GM23338 (cell line): ENCODE data around the gene MYORG. TPM values are rescaled to one million over a fixed set of nuclear protein-coding genes. Genes with fewer than 3 reads are reported as not detected.

Experiments used
- ATAC-seq: fragments of 200-7000 bp; cut with Tn5 transposase; 3 replicates; pipeline ENCODE4 v1.9.1; 2020
- DNase-seq: peaks from one replicate; pipeline ENCODE4 v3.0.0-alpha.2; 2015; ENCODE audit warnings: low spot score
- H2AFZ ChIP-seq: fragments of 200-600 bp; sonication (generic); 2 replicates; pipeline ENCODE4 v1.8.0; 2016; ENCODE audit warnings: antibody characterized with exemption, mild to moderate bottlenecking, moderate library complexity
- H3F3A ChIP-seq: fragments of 200-600 bp; sonication (generic); replicated peaks from 2 replicates; pipeline ENCODE4 v1.8.0; 2017; ENCODE audit warnings: antibody characterized with exemption, mixed run types, low read depth
- H3K27ac ChIP-seq: fragments of 200-600 bp; sonication (generic); 2 replicates; pipeline ENCODE4 v1.6.1; 2016; ENCODE audit warnings: low read depth
- H3K27me3 ChIP-seq: fragments of 200-600 bp; sonication (generic); 2 replicates; pipeline ENCODE4 v1.8.0; 2016; ENCODE audit warnings: mild to moderate bottlenecking, mixed run types, moderate library complexity; ENCODE audit not compliant: insufficient read depth
- H3K36me3 ChIP-seq: fragments of 200-600 bp; sonication (generic); 2 replicates; pipeline ENCODE4 v1.8.0; 2016; ENCODE audit warnings: mild to moderate bottlenecking; ENCODE audit not compliant: insufficient read depth
- H3K4me1 ChIP-seq: fragments of 200-600 bp; sonication (generic); 2 replicates; pipeline ENCODE4 v1.8.0; 2016; ENCODE audit warnings: mild to moderate bottlenecking, moderate library complexity; ENCODE audit not compliant: insufficient read depth
- H3K4me2 ChIP-seq: fragments of 200-600 bp; sonication (generic); 2 replicates; pipeline ENCODE4 v1.7.1; 2017; ENCODE audit warnings: mixed run types
- H3K4me3 ChIP-seq: fragments of 200-600 bp; sonication (generic); 2 replicates; pipeline ENCODE4 v1.6.1; 2016; ENCODE audit warnings: mixed run types
- H3K79me2 ChIP-seq: fragments of 200-600 bp; sonication (generic); replicated peaks from 2 replicates; pipeline ENCODE4 v1.8.0; 2017; ENCODE audit warnings: mild to moderate bottlenecking; ENCODE audit not compliant: insufficient read depth
- H3K9me2 ChIP-seq: fragments of 200-600 bp; sonication (generic); 2 replicates; pipeline ENCODE4 v1.8.0; 2017; ENCODE audit not compliant: insufficient read depth
- H4K20me1 ChIP-seq: fragments of 200-600 bp; sonication (generic); replicated peaks from 2 replicates; pipeline ENCODE4 v1.8.0; 2017; ENCODE audit warnings: mild to moderate bottlenecking; ENCODE audit not compliant: insufficient read depth
- H3K27ac Mint-ChIP-seq: 2 replicates; pipeline ENCODE4 v1.8.0; 2020; ENCODE audit warnings: inconsistent platforms, mild to moderate bottlenecking, moderate library complexity, mixed read lengths
- H3K27me3 Mint-ChIP-seq: 3 replicates; pipeline ENCODE4 v1.8.0; 2022; ENCODE audit warnings: low read depth, mild to moderate bottlenecking, moderate library complexity, mixed read lengths, inconsistent platforms; ENCODE audit not compliant: insufficient read depth, poor library complexity
- H3K36me3 Mint-ChIP-seq: 3 replicates; pipeline ENCODE4 v1.8.0; 2021; ENCODE audit warnings: low read depth, mild to moderate bottlenecking, inconsistent platforms, moderate library complexity, mixed read lengths
- H3K4me1 Mint-ChIP-seq: 3 replicates; pipeline ENCODE4 v1.8.0; 2020; ENCODE audit warnings: mild to moderate bottlenecking, inconsistent platforms, mixed read lengths
- H3K4me3 Mint-ChIP-seq: 3 replicates; pipeline ENCODE4 v1.8.0; 2021; ENCODE audit warnings: moderate library complexity, mild to moderate bottlenecking, inconsistent platforms, mixed read lengths
- H3K9me3 Mint-ChIP-seq: 3 replicates; pipeline ENCODE4 v1.8.0; 2020; ENCODE audit warnings: moderate library complexity, mild to moderate bottlenecking, inconsistent platforms, mixed read lengths
- CREB1 ChIP-seq: fragments of 250-450 bp; sonication (Bioruptor Pico); IDR thresholded peaks from 2 replicates; pipeline ENCODE4 v1.5.0; 2020; ENCODE audit warnings: low read depth, mild to moderate bottlenecking, moderate library complexity
- CTCF ChIP-seq, 2 experiments: fragments of 200-600 bp in 1 of 2; sonication (generic) in 1 of 2; conservative IDR thresholded peaks; 2 replicates each; pipeline versions ENCODE4 v1.5.1 to v1.6.1; 2016 to 2017; ENCODE audit warnings: antibody characterized with exemption in 2 of 2, low read depth in 2 of 2, mild to moderate bottlenecking in 2 of 2, moderate library complexity in 1 of 2
- ETS1 ChIP-seq: IDR thresholded peaks from 2 replicates; pipeline ENCODE4 v1.6.1; 2016; ENCODE audit warnings: antibody characterized with exemption
- EZH2phosphoT487 ChIP-seq: fragments of 200-600 bp; sonication (generic); IDR thresholded peaks from one replicate; pipeline ENCODE4 v1.8.1; 2018; ENCODE audit warnings: antibody characterized with exemption; ENCODE audit not compliant: unreplicated experiment
- NANOG ChIP-seq: IDR thresholded peaks from 2 replicates; pipeline ENCODE4 v1.6.1; 2016; ENCODE audit warnings: antibody characterized with exemption, borderline replicate concordance
- POLR2AphosphoS5 ChIP-seq: IDR thresholded peaks from 2 replicates; pipeline ENCODE4 v1.6.1; 2016; ENCODE audit warnings: antibody characterized with exemption, low read depth
- REST ChIP-seq: IDR thresholded peaks from one replicate; pipeline ENCODE4 v1.6.1; 2018; ENCODE audit warnings: antibody characterized with exemption; ENCODE audit not compliant: unreplicated experiment
- STAT1 ChIP-seq: IDR thresholded peaks from one replicate; pipeline ENCODE4 v1.6.1; 2016; ENCODE audit warnings: antibody characterized with exemption; ENCODE audit not compliant: unreplicated experiment
- ZNF114 ChIP-seq: fragments of 250-450 bp; sonication (Bioruptor Pico); IDR thresholded peaks from 2 replicates; pipeline ENCODE4 v1.5.0; 2020; ENCODE audit warnings: mild to moderate bottlenecking, moderate library complexity
- ZNF331 ChIP-seq: fragments of 250-450 bp; sonication (Bioruptor Pico); IDR thresholded peaks from 2 replicates; pipeline ENCODE4 v1.5.0; 2020; ENCODE audit warnings: low read depth, mild to moderate bottlenecking, moderate library complexity
- ZNF462 ChIP-seq: fragments of 250-450 bp; sonication (Bioruptor Pico); IDR thresholded peaks from 2 replicates; pipeline ENCODE4 v1.5.0; 2020; ENCODE audit warnings: mild to moderate bottlenecking, moderate library complexity
- polyA plus RNA-seq: library from polyadenylated mRNA; unstranded; fragments of >200 nt; fragmentation: Nextera tagmentation; extraction: Ambion mirVana; gene quantifications from 2 replicates; pipeline ENCODE4 v1.2.1, GENCODE V29; 2016
- total RNA-seq: library from RNA; depleted of rRNA; stranded (reverse); fragments of >200 nt; shearing (Covaris generic); gene quantifications from 2 replicates; pipeline ENCODE4 v1.2.3, GENCODE V29; 2014

MYORG gene
- total and polyA plus RNA-seq, 2 experiments from 2014 or later: 1.5 to 7.3 TPM

GRCh38 chr9:34321451-34321850, 55.2 kb downstream of the MYORG start:
- ATAC-seq (no peak), DNase-seq (no peak)
- Histone ChIP-seq H3K4me2 (no peak overlapping the region), H2AFZ (no peak overlapping the region), H3K79me2 (0 out of 2 replicates have a peak, but pooled peaks cover 5% of the 10 kb centered on the region), H3K4me1 (no peaks in the 10 kb centered on the region), H3F3A (no peaks in the 10 kb centered on the region), H3K4me3 (no peak overlapping the region), H3K9me2 (no peaks in the 10 kb centered on the region), H3K27ac (no peak overlapping the region), H3K36me3 (no peaks in the 10 kb centered on the region), H4K20me1 (no peaks in the 10 kb centered on the region), H3K27me3 (no peaks in the 10 kb centered on the region)
- Mint-ChIP-seq H3K4me1 (peaks cover 1% of the 10 kb centered on the region; the same call in 2 of the 3 replicates), H3K9me3 (no peaks in the 10 kb centered on the region), H3K4me3 (no peak overlapping the region), H3K27ac (no peak overlapping the region), H3K36me3 (no peaks in the 10 kb centered on the region), H3K27me3 (no peaks in the 10 kb centered on the region)
- TF ChIP-seq CTCF (conservative IDR thresholded peaks at IDR 0.05; ENCODE audit: low read depth in 2 of 2): no peak
- TF ChIP-seq NANOG: no peak
- no peak for TF ChIP-seq ZNF331 (CRISPR knock-in tag)
- TF ChIP-seq STAT1: no peak
- TF ChIP-seq EZH2phosphoT487: no peak
- no peak for TF ChIP-seq ZNF114 (CRISPR knock-in tag)
- TF ChIP-seq REST: no peak
- TF ChIP-seq ETS1: no peak
- TF ChIP-seq ZNF462 (CRISPR knock-in tag): no peak
- TF ChIP-seq CREB1 (CRISPR knock-in tag): no peak
- no peak for TF ChIP-seq POLR2AphosphoS5
